Lung (tissue), 12 donors: ENCODE data around the gene C10orf120. TPM values are rescaled to one million over a fixed set of nuclear protein-coding genes. Genes with fewer than 3 reads are reported as not detected.

ENCODE experiments used
- ATAC-seq: fragments of 200-7000 bp; cut with Tn5 transposase; one replicate; pipeline ENCODE4 v1.9.1; 2020; ENCODE audit warnings: moderate number of reproducible peaks; ENCODE audit not compliant: insufficient read depth, low FRiP score
- DNase-seq, 3 donors: peaks; one replicate each; pipeline ENCODE4 v3.0.0-alpha.2; 2013 to 2017
- H3K27ac ChIP-seq, 2 donors: one replicate each; pipeline ENCODE4 v1.5.1; 2013; ENCODE audit warnings: mild to moderate bottlenecking in 2 of 2, moderate library complexity in 2 of 2, control low read depth in 1 of 2, inconsistent platforms in 1 of 2, low read depth in 1 of 2, low read length in 1 of 2
- H3K27me3 ChIP-seq, 3 donors: one replicate each; pipeline ENCODE4 v1.5.1; 2013; ENCODE audit warnings: low read length in 2 of 3; ENCODE audit not compliant: control insufficient read depth in 3 of 3, insufficient read depth in 3 of 3
- H3K36me3 ChIP-seq, 4 donors: one replicate each; pipeline ENCODE4 v1.5.1; 2013; ENCODE audit warnings: low read length in 4 of 4, mild to moderate bottlenecking in 1 of 4, moderate library complexity in 1 of 4; ENCODE audit not compliant: control insufficient read depth in 4 of 4, insufficient read depth in 4 of 4
- H3K4me1 ChIP-seq, 5 donors: one replicate each; pipeline ENCODE4 v1.5.1; 2013; ENCODE audit warnings: low read length in 5 of 5, mild to moderate bottlenecking in 2 of 5, moderate library complexity in 1 of 5; ENCODE audit not compliant: control insufficient read depth in 5 of 5, insufficient read depth in 5 of 5
- H3K4me3 ChIP-seq: one replicate; pipeline ENCODE4 v1.5.1; 2013; ENCODE audit warnings: mild to moderate bottlenecking, control low read depth, moderate library complexity
- H3K9ac ChIP-seq, 2 donors: one replicate each; pipeline ENCODE4 v1.5.1; 2013; ENCODE audit warnings: low read length in 2 of 2, control low read depth in 1 of 2; ENCODE audit not compliant: insufficient read depth in 1 of 2
- H3K9me3 ChIP-seq, 4 donors: one replicate each; pipeline ENCODE4 v1.5.1; 2013; ENCODE audit warnings: low read length in 3 of 4, mild to moderate bottlenecking in 1 of 4, moderate library complexity in 1 of 4; ENCODE audit not compliant: control insufficient read depth in 4 of 4, insufficient read depth in 3 of 4
- WGBS, 2 donors: extraction: QIAGEN DNeasy Blood & Tissue Kit; methylation state at CpG; one replicate each; pipeline ENCODE4 v1.1.7; 2013; 5-methylcytosine and 5-hydroxymethylcytosine counted together
- polyA plus RNA-seq, 2 donors: library from polyadenylated mRNA; stranded (reverse); fragments of 200-250 nt; gene quantifications; one replicate each; pipeline ENCODE4 v1.2.1, GENCODE V29; 2013
- total RNA-seq, 2 donors: library from RNA; depleted of rRNA in 1 of 2; stranded (reverse); fragments of >200 nt in 1 of 2; gene quantifications; one replicate each; pipeline ENCODE4 v1.2.1, GENCODE V29; 2014 to 2021
- TF ChIP-seq, protein P1 (sequence below): IDR thresholded peaks from 2 replicates; pipeline ENCODE4 v1.5.1; 2012; ENCODE audit warnings: mild to moderate bottlenecking; ENCODE audit errors: control extremely low read depth, extremely low read depth
- donor health status: control.
- donor health status: control.
- donor health status: Bipolar disorder and iron deficiency.
- donor health status: healthy.
- donor health status: DM: yes; HTN: yes; CAD: no.

Gene C10orf120
- total and polyA plus RNA-seq, 4 donors: not detected

DNA sequence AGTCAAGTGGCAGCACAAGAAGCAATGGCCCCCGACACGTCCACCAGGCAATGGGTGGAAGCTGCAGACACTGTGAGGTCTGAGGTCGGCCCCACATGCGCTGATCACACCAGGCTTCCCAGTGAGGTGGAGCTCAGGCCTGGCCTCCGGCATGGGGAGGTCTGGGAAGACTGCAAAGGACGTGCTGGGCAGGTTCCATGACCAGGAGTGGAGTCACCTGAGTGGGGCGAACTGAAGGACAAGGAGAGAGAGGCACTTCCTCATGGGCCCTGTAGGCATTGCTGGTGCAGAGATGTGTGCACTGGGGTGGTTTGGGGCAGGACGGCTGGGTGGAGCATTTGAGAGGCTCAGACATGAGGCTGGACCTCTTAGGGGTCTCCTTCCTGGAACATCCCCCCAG, 35.1 kb downstream of the C10orf120 start:
- DNase-seq (no peak), ATAC-seq (no peak)
- no peaks in the 10 kb centered on the region for H3K4me1 ChIP-seq
- H3K27me3 ChIP-seq: no peaks in the 10 kb centered on the region
- no peak overlapping the region for H3K9ac ChIP-seq
- peaks cover 0 to 1% (median 0%) of the 10 kb centered on the region in 4 donors for H3K9me3 ChIP-seq
- no peaks in the 10 kb centered on the region for H3K36me3 ChIP-seq
- TF ChIP-seq, protein P1, sequence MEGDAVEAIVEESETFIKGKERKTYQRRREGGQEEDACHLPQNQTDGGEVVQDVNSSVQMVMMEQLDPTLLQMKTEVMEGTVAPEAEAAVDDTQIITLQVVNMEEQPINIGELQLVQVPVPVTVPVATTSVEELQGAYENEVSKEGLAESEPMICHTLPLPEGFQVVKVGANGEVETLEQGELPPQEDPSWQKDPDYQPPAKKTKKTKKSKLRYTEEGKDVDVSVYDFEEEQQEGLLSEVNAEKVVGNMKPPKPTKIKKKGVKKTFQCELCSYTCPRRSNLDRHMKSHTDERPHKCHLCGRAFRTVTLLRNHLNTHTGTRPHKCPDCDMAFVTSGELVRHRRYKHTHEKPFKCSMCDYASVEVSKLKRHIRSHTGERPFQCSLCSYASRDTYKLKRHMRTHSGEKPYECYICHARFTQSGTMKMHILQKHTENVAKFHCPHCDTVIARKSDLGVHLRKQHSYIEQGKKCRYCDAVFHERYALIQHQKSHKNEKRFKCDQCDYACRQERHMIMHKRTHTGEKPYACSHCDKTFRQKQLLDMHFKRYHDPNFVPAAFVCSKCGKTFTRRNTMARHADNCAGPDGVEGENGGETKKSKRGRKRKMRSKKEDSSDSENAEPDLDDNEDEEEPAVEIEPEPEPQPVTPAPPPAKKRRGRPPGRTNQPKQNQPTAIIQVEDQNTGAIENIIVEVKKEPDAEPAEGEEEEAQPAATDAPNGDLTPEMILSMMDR: no peak
- no peak overlapping the region for H3K4me3 ChIP-seq
- WGBS, 2 donors: 73 to 77% methylated on average over 8 of the region's 8 CpGs
- no peak overlapping the region for H3K27ac ChIP-seq

DNA sequence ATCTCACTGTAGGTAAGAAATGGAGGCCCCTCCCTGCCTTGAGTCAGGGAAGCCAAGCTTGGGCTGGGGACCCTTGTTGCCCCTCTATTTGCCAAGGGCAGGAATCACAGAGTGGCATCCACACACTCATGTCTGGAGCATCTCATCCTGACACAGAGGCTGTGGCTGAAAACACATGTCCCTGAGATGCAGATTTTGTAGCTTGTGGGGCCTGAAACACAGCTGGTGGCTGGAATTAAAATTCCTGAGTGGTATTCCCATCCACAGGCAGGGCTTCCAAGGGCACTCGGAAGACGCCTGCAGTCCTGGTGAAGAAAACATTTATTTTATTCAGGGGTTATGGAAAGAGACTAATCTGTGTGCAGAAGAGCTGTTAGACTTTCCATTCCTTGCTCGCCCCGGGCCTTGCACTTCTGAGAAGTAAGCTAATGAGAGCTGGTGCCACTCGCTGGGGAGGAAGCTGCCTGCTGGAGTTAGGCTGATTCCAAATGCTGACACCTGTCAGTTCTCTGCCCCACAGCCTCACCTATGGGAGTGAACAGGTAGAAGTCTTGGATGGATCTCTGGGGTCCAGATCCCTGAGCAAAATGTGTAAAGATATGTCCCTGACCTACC, 36.0 kb downstream of the C10orf120 start:
- Histone ChIP-seq H3K36me3 (no peaks in the 10 kb centered on the region), H3K27me3 (no peaks in the 10 kb centered on the region), H3K27ac (no peak overlapping the region), H3K9ac (no peak overlapping the region), H3K4me3 (no peak overlapping the region), H3K4me1 (no peaks in the 10 kb centered on the region), H3K9me3 (peaks cover 0 to 1% (median 0%) of the 10 kb centered on the region in 4 donors)
- ATAC-seq (no peak), DNase-seq (no peak)
- 72 to 92% methylated on average over 5 of the region's 5 CpGs for WGBS, 2 donors
- TF ChIP-seq, protein P1: no peak

DNA sequence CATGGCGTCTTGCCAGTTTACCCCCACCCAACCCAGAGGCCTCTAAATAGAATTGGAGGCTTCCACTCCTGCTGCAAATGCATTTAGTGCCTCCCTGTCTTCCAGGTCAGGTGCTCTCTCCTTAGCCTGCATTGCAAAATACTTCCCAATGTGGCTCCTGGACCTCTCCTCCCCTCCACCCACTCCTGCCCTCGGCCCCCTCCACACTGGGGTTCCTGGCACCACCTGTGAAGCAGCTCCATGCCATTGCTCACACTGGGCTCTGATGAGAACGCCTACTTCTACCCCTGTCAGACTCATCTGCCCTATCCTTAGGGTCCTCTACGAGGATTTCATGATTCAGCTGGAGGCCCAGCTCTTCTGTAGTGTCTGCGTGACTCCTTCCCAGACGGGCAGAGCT, 37.4 kb downstream of the C10orf120 start:
- DNase-seq: no peak
- H3K4me3 ChIP-seq: no peak overlapping the region
- TF ChIP-seq, protein P1: no peak
- no peak overlapping the region for H3K27ac ChIP-seq
- 73 to 81% methylated on average over 6 of the region's 6 CpGs for WGBS, 2 donors
- H3K36me3 ChIP-seq: no peaks in the 10 kb centered on the region
- H3K27me3 ChIP-seq: no peaks in the 10 kb centered on the region
- no peak for ATAC-seq
- H3K4me1 ChIP-seq: peaks cover 0 to under 1% (median 0%) of the 10 kb centered on the region in 5 donors
- H3K9me3 ChIP-seq: peaks cover 0 to 1% (median 0%) of the 10 kb centered on the region in 4 donors
- H3K9ac ChIP-seq: no peak overlapping the region

DNA sequence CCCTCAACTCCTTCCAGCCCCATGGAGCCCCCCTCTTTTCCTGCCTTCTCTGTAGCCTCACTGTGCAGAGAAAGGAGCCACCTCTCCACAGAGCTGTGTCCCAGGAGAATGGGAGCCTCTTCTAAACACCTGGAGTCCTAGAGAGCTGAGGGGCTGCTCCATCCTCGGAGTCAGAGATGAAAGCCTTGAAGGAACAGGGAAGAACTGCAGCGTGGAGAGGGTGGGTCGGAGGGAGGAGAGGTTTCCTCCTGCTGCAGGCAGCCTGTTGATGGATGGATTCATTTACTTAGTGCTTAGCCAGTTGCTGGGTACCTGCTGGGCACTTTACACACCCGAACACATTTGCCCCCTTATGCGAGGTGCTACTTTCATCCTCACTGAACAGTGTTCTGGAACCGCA, 39.0 kb downstream of the C10orf120 start:
- no peak overlapping the region for H3K9ac ChIP-seq
- WGBS, 2 donors: 77 to 80% methylated on average over 6 of the region's 6 CpGs
- no peaks in the 10 kb centered on the region for H3K27me3 ChIP-seq
- peaks cover 0 to 1% (median 0%) of the 10 kb centered on the region in 4 donors for H3K9me3 ChIP-seq
- no peak for DNase-seq
- H3K36me3 ChIP-seq: no peaks in the 10 kb centered on the region
- no peak overlapping the region for H3K4me3 ChIP-seq
- H3K4me1 ChIP-seq: peaks cover 0 to 11% (median 0%) of the 10 kb centered on the region in 5 donors
- no peak for ATAC-seq
- H3K27ac ChIP-seq: no peak overlapping the region
- TF ChIP-seq, protein P1: no peak
